ENCODE results near the gene BANF2. TPM values are rescaled to one million over a fixed set of nuclear protein-coding genes. Genes with fewer than 3 reads are reported as not detected.

BANF2 gene
- total RNA-seq, 2 donors from 2014 or later: not detected

GRCh38 chr20:17667445-17667844, 32.3 kb upstream of the BANF2 start:
- no peaks in the 10 kb centered on the region for H3K27me3 ChIP-seq (ENCODE audit: control insufficient read depth, insufficient read depth, low read length, poor library complexity, severe bottlenecking)
- peaks cover 3% of the 10 kb centered on the region for H3K36me3 Mint-ChIP-seq (ENCODE audit: low read depth)
- H3K36me3 ChIP-seq (ENCODE audit: control insufficient read depth, insufficient read depth, low read length): peaks cover 40% of the 10 kb centered on the region
- peaks cover 61% of the 10 kb centered on the region for H3K4me1 Mint-ChIP-seq
- H3K9me3 ChIP-seq (ENCODE audit: control insufficient read depth, low read length): no peaks in the 10 kb centered on the region
- 89 to 95% methylated on average over 1 to 3 of the region's 3 CpGs for WGBS, 2 experiments (ENCODE audit: insufficient coverage in 1 of 2, insufficient read length in 1 of 2)
- H3K27ac Mint-ChIP-seq: no peak overlapping the region
- no peak for DNase-seq
- H3K9me3 Mint-ChIP-seq: no peaks in the 10 kb centered on the region
- no peak overlapping the region for H3K9ac ChIP-seq (ENCODE audit: extremely low read depth, low read length, poor library complexity, severe bottlenecking)
- peaks cover 23% of the 10 kb centered on the region for H3K4me1 ChIP-seq (ENCODE audit: control insufficient read depth, insufficient read depth, low read length)
- H3K4me3 ChIP-seq (ENCODE audit: low read length): no peak overlapping the region
- no peaks in the 10 kb centered on the region for H3K27me3 Mint-ChIP-seq (ENCODE audit: insufficient read depth)
- no peak overlapping the region for H3K4me3 Mint-ChIP-seq
- TF ChIP-seq, protein P1, sequence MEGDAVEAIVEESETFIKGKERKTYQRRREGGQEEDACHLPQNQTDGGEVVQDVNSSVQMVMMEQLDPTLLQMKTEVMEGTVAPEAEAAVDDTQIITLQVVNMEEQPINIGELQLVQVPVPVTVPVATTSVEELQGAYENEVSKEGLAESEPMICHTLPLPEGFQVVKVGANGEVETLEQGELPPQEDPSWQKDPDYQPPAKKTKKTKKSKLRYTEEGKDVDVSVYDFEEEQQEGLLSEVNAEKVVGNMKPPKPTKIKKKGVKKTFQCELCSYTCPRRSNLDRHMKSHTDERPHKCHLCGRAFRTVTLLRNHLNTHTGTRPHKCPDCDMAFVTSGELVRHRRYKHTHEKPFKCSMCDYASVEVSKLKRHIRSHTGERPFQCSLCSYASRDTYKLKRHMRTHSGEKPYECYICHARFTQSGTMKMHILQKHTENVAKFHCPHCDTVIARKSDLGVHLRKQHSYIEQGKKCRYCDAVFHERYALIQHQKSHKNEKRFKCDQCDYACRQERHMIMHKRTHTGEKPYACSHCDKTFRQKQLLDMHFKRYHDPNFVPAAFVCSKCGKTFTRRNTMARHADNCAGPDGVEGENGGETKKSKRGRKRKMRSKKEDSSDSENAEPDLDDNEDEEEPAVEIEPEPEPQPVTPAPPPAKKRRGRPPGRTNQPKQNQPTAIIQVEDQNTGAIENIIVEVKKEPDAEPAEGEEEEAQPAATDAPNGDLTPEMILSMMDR (conservative IDR thresholded peaks at IDR 0.05): no peak
- no peak overlapping the region for H3K27ac ChIP-seq (ENCODE audit: low read depth, low read length)

GRCh38 chr20:17668432-17668831, 31.3 kb upstream of the BANF2 start:
- H3K36me3 ChIP-seq (ENCODE audit: control insufficient read depth, insufficient read depth, low read length): peaks cover 42% of the 10 kb centered on the region
- H3K4me3 ChIP-seq (ENCODE audit: low read length): no peak overlapping the region
- no peak overlapping the region for H3K9ac ChIP-seq (ENCODE audit: extremely low read depth, low read length, poor library complexity, severe bottlenecking)
- Mint-ChIP-seq H3K4me3 (no peak overlapping the region), H3K9me3 (no peaks in the 10 kb centered on the region), H3K4me1 (peaks cover 56% of the 10 kb centered on the region), H3K36me3 (ENCODE audit: low read depth) (peaks cover 1% of the 10 kb centered on the region), H3K27ac (no peak overlapping the region), H3K27me3 (ENCODE audit: insufficient read depth) (no peaks in the 10 kb centered on the region)
- no peaks in the 10 kb centered on the region for H3K27me3 ChIP-seq (ENCODE audit: control insufficient read depth, insufficient read depth, low read length, poor library complexity, severe bottlenecking)
- H3K9me3 ChIP-seq (ENCODE audit: control insufficient read depth, low read length): no peaks in the 10 kb centered on the region
- DNase-seq: no peak
- TF ChIP-seq, protein P1 (conservative IDR thresholded peaks at IDR 0.05): no peak
- 93 to 100% methylated on average over 2 to 3 of the region's 3 CpGs for WGBS, 2 experiments (ENCODE audit: insufficient coverage in 1 of 2, insufficient read length in 1 of 2)
- H3K27ac ChIP-seq (ENCODE audit: low read depth, low read length): no peak overlapping the region
- peaks cover 24% of the 10 kb centered on the region for H3K4me1 ChIP-seq (ENCODE audit: control insufficient read depth, insufficient read depth, low read length)

- Histone ChIP-seq H3K4me3 (ENCODE audit: low read length) (no peak overlapping the region), H3K9ac (ENCODE audit: extremely low read depth, low read length, poor library complexity, severe bottlenecking) (no peak overlapping the region), H3K36me3 (ENCODE audit: control insufficient read depth, insufficient read depth, low read length) (peaks cover 49% of the 10 kb centered on the region), H3K4me1 (ENCODE audit: control insufficient read depth, insufficient read depth, low read length) (peaks cover 24% of the 10 kb centered on the region), H3K27ac (ENCODE audit: low read depth, low read length) (no peak overlapping the region), H3K27me3 (ENCODE audit: control insufficient read depth, insufficient read depth, low read length, poor library complexity, severe bottlenecking) (no peaks in the 10 kb centered on the region), H3K9me3 (ENCODE audit: control insufficient read depth, low read length) (no peaks in the 10 kb centered on the region)
- Mint-ChIP-seq H3K9me3 (no peaks in the 10 kb centered on the region), H3K4me1 (peaks cover 46% of the 10 kb centered on the region), H3K36me3 (ENCODE audit: low read depth) (peaks cover 7% of the 10 kb centered on the region), H3K4me3 (no peak overlapping the region), H3K27me3 (ENCODE audit: insufficient read depth) (no peaks in the 10 kb centered on the region), H3K27ac (no peak overlapping the region)
- no peak for DNase-seq
- WGBS, 2 experiments (ENCODE audit: insufficient coverage in 1 of 2, insufficient read length in 1 of 2): 92 to 94% methylated on average over 10 to 12 of the region's 12 CpGs
- TF ChIP-seq, protein P1 (conservative IDR thresholded peaks at IDR 0.05): no peak
Observed at GRCh38 chr20:17669306-17669931, 30.3 kb upstream of the BANF2 start.

Data from endodermal cell (in vitro differentiated cells).